Endothelial cell of hepatic sinusoid (primary cell): ENCODE measurements around the gene ATXN2L.
"Not testable (repeated sequence)": the region's sequence is repeated elsewhere in the genome, so short reads cannot be mapped to it uniquely, and the experiment has no call there.

Source experiments
- in situ Hi-C: cut with HindIII; loops from 2 replicates; pipeline ENCODE4 v1.10.0; 2017; ENCODE audit warnings: low sequenced_read_pairs

Gene ATXN2L, protein sequence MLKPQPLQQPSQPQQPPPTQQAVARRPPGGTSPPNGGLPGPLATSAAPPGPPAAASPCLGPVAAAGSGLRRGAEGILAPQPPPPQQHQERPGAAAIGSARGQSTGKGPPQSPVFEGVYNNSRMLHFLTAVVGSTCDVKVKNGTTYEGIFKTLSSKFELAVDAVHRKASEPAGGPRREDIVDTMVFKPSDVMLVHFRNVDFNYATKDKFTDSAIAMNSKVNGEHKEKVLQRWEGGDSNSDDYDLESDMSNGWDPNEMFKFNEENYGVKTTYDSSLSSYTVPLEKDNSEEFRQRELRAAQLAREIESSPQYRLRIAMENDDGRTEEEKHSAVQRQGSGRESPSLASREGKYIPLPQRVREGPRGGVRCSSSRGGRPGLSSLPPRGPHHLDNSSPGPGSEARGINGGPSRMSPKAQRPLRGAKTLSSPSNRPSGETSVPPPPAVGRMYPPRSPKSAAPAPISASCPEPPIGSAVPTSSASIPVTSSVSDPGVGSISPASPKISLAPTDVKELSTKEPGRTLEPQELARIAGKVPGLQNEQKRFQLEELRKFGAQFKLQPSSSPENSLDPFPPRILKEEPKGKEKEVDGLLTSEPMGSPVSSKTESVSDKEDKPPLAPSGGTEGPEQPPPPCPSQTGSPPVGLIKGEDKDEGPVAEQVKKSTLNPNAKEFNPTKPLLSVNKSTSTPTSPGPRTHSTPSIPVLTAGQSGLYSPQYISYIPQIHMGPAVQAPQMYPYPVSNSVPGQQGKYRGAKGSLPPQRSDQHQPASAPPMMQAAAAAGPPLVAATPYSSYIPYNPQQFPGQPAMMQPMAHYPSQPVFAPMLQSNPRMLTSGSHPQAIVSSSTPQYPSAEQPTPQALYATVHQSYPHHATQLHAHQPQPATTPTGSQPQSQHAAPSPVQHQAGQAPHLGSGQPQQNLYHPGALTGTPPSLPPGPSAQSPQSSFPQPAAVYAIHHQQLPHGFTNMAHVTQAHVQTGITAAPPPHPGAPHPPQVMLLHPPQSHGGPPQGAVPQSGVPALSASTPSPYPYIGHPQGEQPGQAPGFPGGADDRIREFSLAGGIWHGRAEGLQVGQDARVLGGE

DNA sequence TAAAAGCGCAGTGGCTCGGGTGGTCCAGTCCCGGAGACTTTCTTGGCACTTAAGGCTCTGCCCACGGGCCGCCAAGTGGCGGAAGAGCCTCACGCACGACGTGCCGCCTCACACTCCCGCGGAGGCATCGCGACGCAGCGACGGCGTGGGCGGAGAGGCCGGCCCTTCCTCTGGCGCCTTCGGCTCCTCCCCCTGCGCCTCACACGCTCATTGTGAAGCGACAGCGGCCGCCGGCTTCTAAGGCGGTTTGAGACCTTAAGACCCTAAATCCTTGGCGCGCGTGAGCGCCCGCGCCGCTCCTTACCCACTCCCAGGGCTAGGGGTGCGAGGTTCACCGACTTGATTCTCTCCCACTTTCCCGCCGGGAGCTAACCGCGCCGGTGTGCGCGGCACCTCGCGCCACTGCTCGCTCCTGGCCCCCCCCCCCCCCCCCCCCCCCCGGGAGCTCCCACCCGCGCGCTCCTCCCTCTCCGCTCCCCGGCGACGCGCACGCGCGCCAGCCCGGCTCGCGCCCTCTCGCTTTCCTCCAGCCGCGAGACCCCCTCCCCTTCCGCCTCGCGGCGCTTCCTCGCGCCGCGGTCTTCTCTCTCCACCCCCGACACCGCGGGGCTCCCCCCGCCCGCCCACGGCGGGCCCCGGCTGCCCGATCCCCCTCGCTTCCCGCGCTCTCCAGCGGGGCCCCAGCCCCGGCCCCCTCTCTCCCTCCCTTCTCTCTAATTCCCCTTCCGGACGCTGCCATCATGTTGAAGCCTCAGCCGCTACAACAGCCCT, at the start of gene ATXN2L:
Gene ATXN2L (plus strand): TSS at position 480 of the 771 bp plus-strand sequence. CDS start 261 bp downstream, at position 741.
- in situ Hi-C loops, result no loop called here

DNA sequence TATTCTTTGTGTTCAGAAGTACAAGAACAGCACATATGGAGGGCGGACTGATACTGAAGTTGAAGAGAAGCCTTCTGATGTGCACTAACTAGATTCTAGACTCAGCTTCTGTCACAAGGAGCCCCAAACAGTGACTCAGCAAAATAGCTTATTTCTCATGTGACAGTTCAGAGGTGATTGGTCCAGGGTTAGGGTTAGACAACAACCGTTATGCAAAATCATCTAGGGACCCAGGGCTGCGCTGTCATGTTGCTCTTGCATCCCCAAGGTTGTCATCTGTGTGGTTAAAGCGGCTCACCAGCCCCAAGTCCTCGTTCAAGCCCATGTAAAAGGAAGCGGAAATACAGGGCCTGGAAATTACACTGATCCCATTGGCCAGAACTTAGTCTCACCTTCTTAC, 41.1 kb upstream of the ATXN2L start:
- in situ Hi-C loops, result not testable (repeated sequence)

DNA sequence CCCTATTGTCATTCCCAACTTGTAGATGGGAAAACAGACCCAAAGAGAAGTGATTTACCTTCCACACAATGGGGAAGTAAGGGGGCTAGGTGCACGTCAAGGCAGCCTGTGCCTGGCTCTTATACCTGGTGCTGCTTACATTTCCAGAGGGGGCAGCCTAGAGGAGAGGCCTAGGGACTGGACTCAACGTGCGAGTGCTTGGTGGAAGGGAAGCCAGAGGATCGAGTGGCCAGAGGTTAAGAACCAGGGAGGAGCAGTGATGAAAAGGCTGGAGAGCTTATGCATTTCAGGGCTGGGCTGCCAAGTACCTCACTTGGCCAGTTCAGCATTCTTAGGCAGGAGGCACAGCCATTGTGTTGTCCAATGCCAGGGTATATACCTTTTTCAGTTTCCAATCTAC, 40.4 kb upstream of the ATXN2L start:
- in situ Hi-C loops, result not testable (repeated sequence)

DNA sequence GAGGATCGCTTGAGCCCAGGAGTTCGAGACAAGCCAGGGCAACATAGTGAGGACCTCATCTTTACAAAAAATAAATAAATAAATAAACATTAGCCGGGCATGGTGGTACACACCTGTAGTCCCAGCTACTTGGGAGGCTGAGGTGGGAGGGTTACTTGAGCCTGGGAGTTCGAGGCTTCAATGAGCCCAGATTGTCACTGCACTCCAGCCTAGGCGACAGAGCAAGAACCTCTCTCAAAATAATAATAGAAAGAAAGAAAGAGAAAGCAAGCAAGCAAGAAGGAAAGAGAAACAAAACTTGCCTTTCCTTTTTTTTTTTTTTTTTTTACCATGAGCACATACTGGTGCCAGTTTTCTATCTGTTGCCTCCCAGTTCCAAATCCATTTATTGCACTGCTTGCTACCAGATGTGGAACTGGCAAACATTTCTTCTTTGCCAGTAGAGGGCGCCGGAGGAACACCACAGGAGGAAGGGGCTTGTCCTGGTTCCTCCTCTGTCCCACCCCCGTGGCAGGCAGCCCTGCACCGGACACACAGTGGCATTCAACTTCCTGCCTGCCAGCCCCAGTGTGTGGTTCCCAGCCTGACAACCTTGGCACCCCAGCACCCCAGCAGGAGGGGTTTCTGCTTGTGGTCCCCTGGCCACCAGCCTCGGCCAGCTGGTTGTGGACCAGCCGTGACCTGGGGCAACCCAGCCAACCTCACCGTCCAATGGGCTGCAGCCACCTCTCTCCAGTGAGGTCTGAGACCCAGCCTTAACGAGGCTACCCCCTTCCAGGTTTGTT, 20.4 kb upstream of the ATXN2L start:
- in situ Hi-C loops, result not testable (repeated sequence)

DNA sequence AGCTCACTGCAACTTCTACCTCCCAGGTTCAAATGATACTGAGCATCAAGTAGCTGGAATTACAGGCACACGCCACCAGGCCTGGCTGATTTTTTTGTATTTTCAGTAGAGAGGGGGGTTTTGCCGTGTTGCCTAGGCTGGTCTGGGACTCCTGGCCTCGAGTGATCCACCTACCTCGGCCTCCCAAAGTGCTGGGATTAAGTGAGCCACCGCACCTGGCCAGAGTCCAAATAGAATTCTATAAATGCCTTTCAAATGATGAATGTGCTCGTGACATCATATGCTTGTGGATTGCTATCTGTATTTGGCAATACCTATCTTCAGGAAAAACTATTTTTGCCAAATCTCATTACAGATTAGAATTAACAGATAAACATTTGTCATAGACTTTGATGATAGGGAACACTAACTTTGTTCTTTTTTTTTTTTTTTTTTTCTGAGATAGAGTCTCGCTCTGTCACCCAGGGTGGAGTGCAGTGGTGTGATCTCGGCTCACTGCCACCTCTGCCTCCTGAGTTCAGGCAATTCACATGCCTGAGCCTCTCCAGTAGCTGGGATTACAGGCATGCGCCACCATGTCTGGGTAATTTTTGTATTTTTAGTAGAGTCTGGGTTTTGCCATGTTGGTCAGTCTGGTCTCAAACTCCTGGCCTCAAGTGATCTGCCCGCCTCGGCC, 15.2 kb upstream of the ATXN2L start:
- in situ Hi-C loops, result not testable (repeated sequence)

DNA sequence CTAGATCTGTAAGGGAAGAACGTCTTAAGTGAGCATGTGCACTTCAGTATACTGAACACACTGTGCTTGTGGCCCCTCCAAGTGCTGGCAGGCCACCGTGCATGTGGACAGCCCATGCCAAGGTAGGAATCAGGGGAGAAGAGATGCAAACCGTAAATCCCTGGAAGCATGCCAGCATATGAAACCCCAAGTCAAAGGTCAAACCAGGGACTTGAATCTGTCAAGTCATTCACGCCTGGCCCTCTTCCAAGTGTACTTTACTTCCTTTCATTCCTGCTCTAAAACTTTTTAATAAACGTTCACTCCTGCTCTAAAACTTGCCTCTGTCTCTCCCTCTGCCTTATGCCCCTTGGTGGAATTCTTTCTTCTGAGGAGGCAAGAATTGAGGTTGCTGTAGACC, 2.8 kb upstream of the ATXN2L start:
- in situ Hi-C loops, result no loop called here

DNA sequence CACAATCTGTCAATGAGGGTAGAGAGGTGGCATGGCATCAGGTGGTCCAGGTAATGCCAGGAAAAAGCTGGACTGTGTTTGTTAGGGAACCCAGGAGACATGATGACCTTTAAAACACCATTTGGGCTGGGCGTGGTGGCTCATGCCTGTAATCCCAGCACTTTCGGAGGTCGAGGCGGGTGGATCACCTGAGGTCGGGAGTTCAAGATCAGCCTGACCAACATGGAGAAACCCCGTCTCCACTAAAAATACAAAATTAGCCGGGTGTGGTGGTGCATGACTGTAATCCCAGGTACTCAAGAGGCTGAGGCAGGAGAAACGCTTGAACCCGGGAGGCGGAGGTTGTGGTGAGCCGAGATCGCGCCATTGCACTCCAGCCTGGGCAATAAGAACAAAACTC, 2.3 kb upstream of the ATXN2L start:
- in situ Hi-C loops, result not testable (repeated sequence)

DNA sequence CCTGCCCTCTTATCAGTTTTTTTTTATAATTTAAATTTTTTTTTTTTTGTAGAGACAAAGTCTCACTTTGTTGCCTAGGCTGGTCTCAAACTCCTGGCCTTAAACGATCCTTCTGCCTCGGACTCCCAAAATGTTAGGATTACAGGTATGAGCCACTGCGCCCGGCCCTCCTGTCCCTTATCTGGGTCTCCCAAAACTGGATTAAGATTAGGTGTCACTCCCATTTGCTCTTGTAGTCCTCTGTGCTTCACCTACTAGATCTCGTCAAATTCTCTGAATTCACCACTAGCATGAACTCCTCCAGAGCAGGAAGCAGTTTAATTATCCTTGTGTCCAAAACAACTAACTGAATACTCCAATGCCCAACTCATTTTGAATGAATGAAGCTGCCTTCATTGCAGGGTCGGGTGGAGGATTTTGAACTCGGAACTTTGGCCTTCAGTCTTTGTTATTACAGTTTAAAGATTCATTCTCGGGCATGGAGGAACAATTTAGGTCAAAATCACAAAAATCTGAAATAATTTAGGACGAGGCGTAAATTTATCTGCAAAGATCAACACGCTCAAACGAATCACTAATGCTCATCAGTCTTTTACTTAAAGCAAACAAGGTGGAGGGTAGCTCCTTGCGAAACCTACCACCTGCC, 802 bp upstream of the ATXN2L start:
- in situ Hi-C loops, result no loop called here

DNA sequence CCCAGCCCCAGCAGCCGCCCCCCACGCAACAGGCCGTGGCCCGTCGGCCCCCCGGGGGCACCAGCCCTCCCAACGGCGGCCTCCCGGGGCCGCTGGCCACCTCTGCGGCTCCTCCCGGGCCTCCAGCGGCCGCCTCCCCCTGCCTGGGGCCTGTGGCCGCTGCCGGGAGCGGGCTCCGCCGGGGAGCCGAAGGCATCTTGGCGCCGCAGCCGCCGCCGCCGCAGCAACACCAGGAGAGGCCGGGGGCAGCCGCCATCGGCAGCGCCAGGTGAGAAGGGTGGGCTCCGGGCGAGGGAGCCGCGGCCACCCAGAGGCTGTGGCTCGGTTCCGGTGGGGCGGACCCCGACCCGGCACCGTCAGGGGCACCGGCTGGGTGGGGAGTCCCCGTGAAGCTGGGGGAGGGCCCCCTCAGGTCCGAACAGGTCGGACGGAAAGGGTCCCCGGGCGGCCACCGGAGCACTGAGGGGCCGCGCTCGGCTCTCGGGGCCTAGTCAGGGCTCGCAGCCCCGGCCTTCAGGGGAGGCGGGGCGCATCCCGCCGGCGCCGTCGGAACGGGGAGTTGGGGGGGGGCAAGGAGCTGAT, 583 bp downstream of the ATXN2L start:
- in situ Hi-C loops, result no loop called here

DNA sequence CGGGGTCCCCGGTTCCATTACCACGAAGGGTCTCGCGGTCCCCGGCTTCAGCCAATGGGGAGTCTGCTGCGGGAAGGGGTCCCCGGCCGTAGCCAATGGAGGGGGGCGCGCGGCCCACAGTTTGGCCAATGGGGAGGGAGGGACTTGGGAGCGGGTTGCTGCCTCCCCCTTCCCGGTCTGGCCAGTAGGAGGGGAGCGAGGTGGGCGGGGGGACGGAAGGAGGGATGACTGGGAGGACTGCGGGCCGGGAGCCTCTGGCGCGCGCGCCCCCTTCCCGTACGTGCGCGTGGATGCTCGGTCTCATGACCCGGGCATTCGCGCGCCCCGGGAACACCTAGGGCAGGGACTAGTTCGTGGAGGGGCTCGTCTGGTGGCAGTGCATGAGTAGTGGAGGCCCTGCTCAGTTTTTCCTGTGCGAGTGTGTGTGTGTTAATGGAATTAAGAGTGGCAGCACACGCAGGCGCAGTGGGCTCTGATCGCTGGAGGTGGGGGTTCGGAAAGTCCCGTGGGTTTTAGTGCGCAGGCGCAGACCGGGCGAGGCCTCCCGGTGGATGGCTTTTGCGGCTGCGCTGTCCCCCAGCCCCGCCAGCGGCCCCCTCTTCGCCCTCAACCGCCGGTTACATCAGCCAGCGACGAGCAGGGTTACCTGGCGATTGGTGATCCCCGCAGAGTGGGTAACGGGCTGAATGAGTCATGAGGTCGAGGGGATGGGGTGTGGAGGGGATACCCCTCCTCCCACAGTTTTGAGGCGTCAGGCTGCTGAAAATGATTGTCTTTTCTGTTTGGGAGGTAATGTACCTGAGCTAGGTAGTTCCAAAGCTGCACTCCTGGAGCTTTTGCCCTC, 1.3 kb downstream of the ATXN2L start:
- in situ Hi-C loops, result no loop called here

DNA sequence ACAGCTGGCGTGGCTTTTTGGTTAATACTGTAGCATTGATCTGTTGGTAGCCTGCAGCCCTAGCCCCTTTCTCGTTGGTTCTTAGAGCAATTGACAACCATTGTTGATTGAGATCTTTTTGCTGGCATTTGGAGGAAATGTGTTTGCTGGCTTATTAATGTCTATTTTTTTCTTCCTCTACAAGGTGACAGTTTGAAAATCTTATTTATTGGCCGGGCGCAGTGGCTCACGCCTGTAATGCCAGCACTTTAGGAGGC, 1.8 kb downstream of the ATXN2L start:
- in situ Hi-C loops, result no loop called here

DNA sequence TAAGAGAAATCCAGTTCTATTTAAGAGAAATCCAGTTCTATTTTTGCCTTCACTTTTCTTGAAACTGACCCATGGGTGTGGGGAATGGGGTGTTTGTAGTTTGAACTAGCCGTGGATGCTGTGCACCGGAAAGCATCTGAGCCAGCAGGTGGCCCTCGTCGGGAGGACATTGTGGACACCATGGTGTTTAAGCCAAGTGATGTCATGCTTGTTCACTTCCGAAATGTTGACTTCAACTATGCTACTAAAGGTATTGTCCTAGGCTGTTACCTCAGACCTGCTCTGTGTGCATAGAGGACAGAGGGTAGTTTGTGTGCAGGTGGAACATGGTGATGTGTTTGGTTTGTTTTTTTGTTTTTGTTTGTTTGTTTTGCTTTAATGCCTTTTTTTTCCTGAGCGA, 3.3 kb downstream of the ATXN2L start:
- in situ Hi-C loops, result no loop called here

DNA sequence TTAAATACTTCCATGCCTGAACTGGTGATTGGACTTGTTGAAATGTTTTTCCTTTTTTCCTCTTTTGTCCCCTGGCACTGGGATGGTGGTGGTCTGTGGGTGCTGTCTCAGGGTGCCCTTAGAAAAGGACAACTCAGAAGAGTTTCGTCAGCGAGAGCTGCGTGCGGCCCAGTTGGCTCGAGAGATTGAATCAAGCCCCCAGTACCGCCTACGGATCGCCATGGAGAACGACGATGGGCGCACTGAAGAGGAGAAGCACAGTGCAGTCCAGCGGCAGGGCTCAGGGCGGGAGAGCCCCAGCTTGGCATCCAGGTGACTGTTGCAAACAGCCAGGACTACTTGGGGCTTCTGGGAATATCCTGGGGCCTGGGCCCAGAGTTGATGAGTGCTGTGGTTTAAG, 6.9 kb downstream of the ATXN2L start:
- in situ Hi-C loops, result no loop called here

DNA sequence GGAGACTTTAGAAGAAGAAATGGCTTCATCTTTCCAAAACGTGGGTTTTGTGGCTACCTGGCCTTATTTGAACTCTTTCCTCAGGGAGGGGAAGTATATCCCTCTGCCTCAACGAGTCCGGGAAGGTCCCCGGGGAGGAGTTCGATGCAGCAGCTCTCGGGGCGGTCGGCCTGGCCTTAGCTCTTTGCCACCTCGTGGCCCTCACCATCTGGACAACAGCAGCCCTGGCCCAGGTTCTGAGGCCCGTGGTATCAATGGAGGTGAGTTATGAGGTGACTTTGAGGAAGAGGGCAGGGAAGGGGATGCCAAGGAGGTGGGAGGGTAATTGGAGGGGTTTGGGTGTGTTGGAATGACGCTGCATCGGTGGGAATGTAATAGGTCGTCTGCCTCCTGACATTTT, 7.7 kb downstream of the ATXN2L start:
- in situ Hi-C loops, result no loop called here

DNA sequence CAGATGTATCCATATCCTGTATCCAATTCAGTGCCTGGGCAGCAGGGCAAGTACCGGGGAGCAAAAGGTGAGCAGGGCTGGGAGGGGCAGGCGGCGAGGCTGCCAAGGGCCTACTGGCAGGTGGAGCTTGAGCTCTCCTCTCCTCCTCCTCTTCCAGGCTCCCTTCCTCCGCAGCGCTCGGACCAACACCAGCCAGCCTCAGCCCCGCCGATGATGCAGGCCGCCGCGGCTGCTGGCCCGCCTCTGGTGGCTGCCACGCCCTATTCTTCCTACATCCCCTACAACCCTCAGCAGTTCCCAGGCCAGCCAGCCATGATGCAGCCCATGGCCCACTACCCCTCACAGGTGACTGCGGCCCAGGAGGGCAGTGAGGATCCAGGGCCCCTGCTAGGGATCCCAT, 11.6 kb downstream of the ATXN2L start:
- in situ Hi-C loops, result no loop called here

DNA sequence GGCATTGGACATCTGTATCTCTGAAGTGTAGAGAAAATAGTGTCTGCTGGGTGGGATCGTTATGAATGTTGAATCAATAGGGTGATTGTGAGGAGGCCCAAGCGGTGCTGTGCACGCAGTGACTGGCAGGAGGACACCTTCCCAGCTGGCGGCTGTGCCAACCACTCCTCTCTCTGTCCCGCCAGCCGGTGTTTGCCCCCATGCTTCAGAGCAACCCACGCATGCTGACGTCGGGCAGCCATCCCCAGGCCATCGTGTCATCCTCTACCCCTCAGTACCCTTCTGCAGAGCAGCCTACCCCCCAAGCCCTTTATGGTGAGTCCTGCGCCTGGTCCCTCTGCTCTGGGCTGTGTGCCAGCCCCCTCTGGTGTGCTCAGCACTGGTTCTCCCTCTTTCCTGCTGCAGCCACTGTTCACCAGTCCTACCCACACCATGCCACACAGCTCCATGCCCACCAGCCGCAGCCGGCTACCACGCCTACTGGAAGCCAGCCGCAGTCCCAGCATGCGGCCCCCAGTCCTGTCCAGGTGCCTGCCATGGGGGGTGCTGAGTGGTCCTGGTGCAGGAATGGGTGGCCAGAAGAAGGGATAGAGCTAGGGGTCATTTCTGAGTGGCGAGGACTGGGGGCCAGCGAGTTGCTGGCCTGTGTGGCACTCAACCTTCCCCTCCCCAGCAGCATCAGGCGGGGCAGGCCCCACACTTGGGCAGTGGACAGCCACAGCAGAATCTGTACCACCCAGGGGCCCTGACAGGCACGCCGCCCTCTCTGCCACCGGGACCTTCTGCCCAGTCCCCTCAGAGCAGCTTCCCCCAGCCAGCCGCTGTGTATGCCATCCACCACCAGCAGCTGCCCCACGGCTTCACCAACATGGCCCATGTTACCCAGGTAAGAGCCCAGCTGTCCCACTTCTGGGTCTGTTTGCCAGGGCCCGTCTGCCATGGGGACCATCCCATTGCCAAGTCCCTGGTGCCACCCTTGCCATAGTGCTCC, 12.4 kb downstream of the ATXN2L start:
- in situ Hi-C loops, result no loop called here
